K562 (cell line): ENCODE data around the gene SDE2. TPM values are rescaled to one million over a fixed set of nuclear protein-coding genes. Genes with fewer than 3 reads are reported as not detected.
A peak's percentile ranks its signal among the peaks of the same experiment; 100 is the strongest.

Experiments
- AFF1 ChIP-seq, 2 experiments: fragments of 450-650 bp; IDR thresholded peaks; 2 replicates each; pipeline ENCODE4 v1.6.1; 2018; ENCODE audit warnings: mild to moderate bottlenecking in 2 of 2, low read depth in 1 of 2; ENCODE audit not compliant: partially characterized antibody in 2 of 2
- DACH1 ChIP-seq: fragments of 450-650 bp; IDR thresholded peaks from 2 replicates; pipeline ENCODE4 v1.6.1; 2018; ENCODE audit not compliant: partially characterized antibody
- ERF ChIP-seq: fragments of 450-650 bp; formaldehyde crosslinking; IDR thresholded peaks from 2 replicates; pipeline ENCODE4 v1.4.0; 2020; ENCODE audit warnings: mild to moderate bottlenecking, mixed read lengths
- GABPB1 ChIP-seq: sonication (generic); formaldehyde crosslinking; IDR thresholded peaks from 2 replicates; pipeline ENCODE4 v1.8.0; 2022; ENCODE audit warnings: mild to moderate bottlenecking, missing genetic modification reagents
- GTF2E2 ChIP-seq: fragments of 200-800 bp; sonication (Bioruptor generic); IDR thresholded peaks from 2 replicates; pipeline ENCODE4 v1.6.1; 2016; ENCODE audit warnings: missing genetic modification characterization, missing compliant biosample characterization
- HDAC8 ChIP-seq: fragments of 450-650 bp; IDR thresholded peaks from 2 replicates; pipeline ENCODE4 v1.6.1; 2016; ENCODE audit warnings: mild to moderate bottlenecking, missing genetic modification characterization, moderate library complexity, missing compliant biosample characterization
- HNRNPH1 ChIP-seq: fragments of 200-400 bp; formaldehyde crosslinking; optimal IDR thresholded peaks from 2 replicates; pipeline ENCODE3; 2017; ENCODE audit warnings: low read depth, mild to moderate bottlenecking, low read length, moderate library complexity
- KDM5B ChIP-seq: fragments of 200-600 bp; sonication (generic); IDR thresholded peaks from 2 replicates; pipeline ENCODE4 v1.6.1; 2012; ENCODE audit warnings: low read depth, mild to moderate bottlenecking, moderate library complexity, low read length, control low read depth, inconsistent platforms; ENCODE audit not compliant: insufficient replicate concordance
- MCM3 ChIP-seq: fragments of 450-650 bp; IDR thresholded peaks from 2 replicates; pipeline ENCODE4 v1.6.1; 2016
- NFATC3 ChIP-seq: fragments of 450-650 bp; IDR thresholded peaks from 2 replicates; pipeline ENCODE4 v1.6.1; 2017; ENCODE audit warnings: mild to moderate bottlenecking
- NR4A1 ChIP-seq, 2 experiments: fragments of 250-450 bp in 1 of 2; fragments of 450-650 bp in 1 of 2; sonication (Bioruptor Pico) in 1 of 2; IDR thresholded peaks; 2 replicates each; pipeline versions ENCODE4 v1.4.0 to v1.6.1; 2016 to 2020; ENCODE audit warnings: mild to moderate bottlenecking in 2 of 2, missing compliant biosample characterization in 1 of 2, missing genetic modification characterization in 1 of 2, moderate library complexity in 1 of 2
- PATZ1 ChIP-seq: fragments of 250-450 bp; sonication (Bioruptor Pico); IDR thresholded peaks from 2 replicates; pipeline ENCODE4 v1.5.0; 2020; ENCODE audit warnings: mild to moderate bottlenecking, borderline replicate concordance
- RBM34 ChIP-seq: fragments of 200-400 bp; formaldehyde crosslinking; IDR thresholded peaks from 2 replicates; pipeline ENCODE4 v1.6.1; 2018; ENCODE audit warnings: low read length, borderline replicate concordance; ENCODE audit not compliant: insufficient read depth
- SP1 ChIP-seq: sonication (generic); formaldehyde crosslinking; IDR thresholded peaks from 2 replicates; pipeline ENCODE4 v1.8.1; 2022; ENCODE audit warnings: mild to moderate bottlenecking, missing genetic modification reagents
- TAF9B ChIP-seq: fragments of 450-650 bp; IDR thresholded peaks from 2 replicates; pipeline ENCODE4 v1.6.1; 2018; ENCODE audit warnings: mild to moderate bottlenecking; ENCODE audit not compliant: partially characterized antibody
- THRAP3 ChIP-seq: fragments of 450-650 bp; IDR thresholded peaks from 2 replicates; pipeline ENCODE4 v1.6.1; 2016; ENCODE audit warnings: mild to moderate bottlenecking, inconsistent platforms, borderline replicate concordance
- ZBTB17 ChIP-seq: fragments of 450-650 bp; formaldehyde crosslinking; IDR thresholded peaks from 2 replicates; pipeline ENCODE4 v1.4.0; 2020; ENCODE audit warnings: mild to moderate bottlenecking
- ZNF354B ChIP-seq: fragments of 250-450 bp; sonication (Bioruptor Pico); IDR thresholded peaks from 2 replicates; pipeline ENCODE4 v1.4.0; 2020
- ZNF586 ChIP-seq: fragments of 450-650 bp; formaldehyde crosslinking; conservative IDR thresholded peaks from 2 replicates; pipeline ENCODE4 v1.4.0; 2020; ENCODE audit warnings: mild to moderate bottlenecking, moderate library complexity
- polyA plus RNA-seq, 8 experiments: library from polyadenylated mRNA; depleted of rRNA in 4 of 8; stranded (reverse) in 5 of 8; unstranded in 3 of 8; fragments of >200 nt; fragmentation: Nextera tagmentation in 2 of 8; fragmentation: Illumina TruSeq in 1 of 8; extraction: Ambion mirVana in 2 of 8; extraction: Trizol in 1 of 8; gene quantifications; 2 replicates each; pipeline versions ENCODE4 v1.2.1 to v1.2.3, GENCODE V29; 2011 to 2014; ENCODE audit warnings: inconsistent platforms in 1 of 8, missing spikeins in 1 of 8
- total RNA-seq, 7 experiments: library from RNA; depleted of rRNA in 6 of 7; stranded (reverse); fragments of >200 nt in 6 of 7; fragmentation: Illumina TruSeq in 2 of 7; extraction: Trizol in 2 of 7; gene quantifications; 2 replicates each; pipeline versions ENCODE4 v1.2.1 to v1.2.3, GENCODE V29; 2011 to 2021; ENCODE audit warnings: low replicate concordance in 1 of 7

SDE2 gene
- total and polyA plus RNA-seq, 9 of the 15 experiments (the other 6 are each of a cell fraction or from before 2014, with no cell fraction given): 14.3 to 62.3 (median 46.0) TPM

GRCh38 chr1:225999227-225999911 lies at the start of gene SDE2 (continued):
- no peak for TF ChIP-seq PATZ1 (CRISPR knock-in tag)
- peak; percentile 75 to 86 for TF ChIP-seq AFF1 (IDR thresholded peaks at IDR 0.05; ENCODE audit: low read depth in 1 of 2, partially characterized antibody in 2 of 2)
- peak; percentile 93 for TF ChIP-seq TAF9B
- peak; percentile 98 for TF ChIP-seq SP1
- TF ChIP-seq ZNF354B (CRISPR knock-in tag): no peak
- no peak for TF ChIP-seq HNRNPH1
- peak; percentile 97 for TF ChIP-seq GTF2E2 (tag)
- peak; percentile 77 for TF ChIP-seq GABPB1 (CRISPR knock-in tag)
- no peak for TF ChIP-seq ZBTB17 (CRISPR knock-in tag)
- TF ChIP-seq THRAP3: no peak
- TF ChIP-seq NFATC3: 0 out of 2 replicates have a peak, but pooled peaks have one; percentile 20
- TF ChIP-seq MCM3: no peak
- TF ChIP-seq KDM5B: peak; percentile 99
- TF ChIP-seq ZNF586 (CRISPR knock-in tag): no peak
- TF ChIP-seq HDAC8: no peak; the same call in 1 of the 2 replicates
- TF ChIP-seq RBM34: no peak
- TF ChIP-seq ERF (CRISPR knock-in tag): peak; percentile 94; the same call in 1 of the 2 replicates
- TF ChIP-seq DACH1: peak; percentile 69
- TF ChIP-seq NR4A1 (CRISPR knock-in tag; IDR thresholded peaks at IDR 0.05): 0 out of 2 replicates have a peak, but pooled peaks have one; percentile 28
- TF ChIP-seq NR4A1 (tag; IDR thresholded peaks at IDR 0.05): peak; percentile 85
